Fibroblast of pulmonary artery (primary cell): ENCODE data around the gene MOB1B.

Experiments
- DNase-seq: peaks from one replicate; pipeline ENCODE4 v3.0.0-alpha.2; 2010; ENCODE audit warnings: low read depth
- H3K4me3 ChIP-seq: replicated peaks from 2 replicates; pipeline ENCODE4 v1.5.1; 2011; ENCODE audit warnings: low read depth, mild to moderate bottlenecking, control low read depth, low read length, moderate library complexity
- CTCF ChIP-seq: IDR thresholded peaks from 2 replicates; pipeline ENCODE4 v1.5.1; 2011; ENCODE audit warnings: mild to moderate bottlenecking, control low read depth, low read length, inconsistent platforms; ENCODE audit errors: missing control alignments

MOB1B gene

DNA sequence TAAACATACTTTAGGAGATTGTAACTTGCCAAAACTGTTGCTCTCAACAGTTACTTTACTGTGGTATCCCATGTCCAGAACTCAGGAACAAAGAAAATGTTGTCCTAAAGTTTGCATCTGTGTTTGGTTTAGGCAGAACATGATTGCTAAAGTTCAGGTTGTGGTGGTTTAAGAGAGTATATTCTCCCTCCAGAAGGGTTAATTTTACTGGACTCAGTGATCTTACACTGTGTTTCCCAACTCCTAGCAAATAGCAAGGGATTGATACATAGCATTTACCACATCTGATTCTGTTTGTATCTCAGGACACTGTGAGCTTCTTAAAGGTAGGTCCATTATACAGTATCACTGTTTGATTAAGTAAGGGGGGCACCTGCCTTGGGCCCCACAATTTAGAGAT lies 78.0 kb downstream of the MOB1B start:
- TF ChIP-seq CTCF, result no peak
- H3K4me3 ChIP-seq, result no peak overlapping the region
- DNase-seq, result no peak

GRCh38 chr4:70984106-70984505 lies 81.9 kb downstream of the MOB1B start:
- DNase-seq, result no peak
- no peak for TF ChIP-seq CTCF
- no peak overlapping the region for H3K4me3 ChIP-seq

- no peak overlapping the region for H3K4me3 ChIP-seq
- no peak for TF ChIP-seq CTCF
- no peak for DNase-seq
Measured at GRCh38 chr4:70984589-70984988, 82.4 kb downstream of the MOB1B start.

DNA sequence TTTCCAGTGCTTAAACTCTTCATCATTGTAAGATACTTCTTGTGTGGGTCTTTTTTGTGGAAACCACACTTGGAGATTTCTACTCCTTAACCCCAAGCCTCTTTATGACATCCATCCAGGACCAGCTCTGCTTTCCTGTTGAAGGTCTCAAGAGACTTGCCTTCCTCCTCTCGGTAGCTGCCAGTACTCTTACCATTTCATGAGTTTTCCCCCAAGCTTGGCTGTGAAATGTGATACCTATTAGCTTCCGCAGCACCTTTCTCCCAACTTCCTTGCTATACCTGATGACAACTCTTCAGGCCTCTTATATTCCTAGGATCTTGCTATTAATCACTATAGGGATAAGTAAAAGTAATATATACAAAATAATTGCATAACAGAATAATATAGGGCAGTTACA lies 89.4 kb downstream of the MOB1B start:
- DNase-seq, result no peak
- no peak for TF ChIP-seq CTCF
- no peak overlapping the region for H3K4me3 ChIP-seq

DNA sequence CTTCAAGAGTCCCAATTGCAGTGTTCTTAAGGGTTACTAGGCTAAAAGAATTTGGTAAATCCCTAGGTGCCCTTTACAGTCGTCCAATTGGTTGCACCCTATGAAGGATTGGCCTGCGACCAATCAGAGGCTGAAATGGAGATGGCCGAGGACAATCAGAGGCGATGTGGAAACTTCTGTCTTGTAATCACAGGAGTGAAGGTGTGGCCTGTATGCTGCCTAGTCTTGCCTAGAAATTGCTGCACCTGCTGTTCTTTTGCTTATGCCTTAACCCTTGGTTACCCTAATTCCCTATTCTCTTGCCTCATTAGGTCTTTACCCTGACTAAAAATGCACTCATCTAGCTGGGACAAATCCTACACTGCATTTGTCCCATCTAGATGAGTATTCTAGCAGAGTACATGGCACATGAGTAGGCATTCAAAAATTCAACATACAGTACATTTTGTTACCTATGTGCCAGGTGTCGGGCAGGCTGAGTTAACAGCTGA lies 90.3 kb downstream of the MOB1B start:
- no peak for DNase-seq
- H3K4me3 ChIP-seq, result peak overlapping the region; percentile 90
- no peak for TF ChIP-seq CTCF

GRCh38 chr4:70993181-70994068 lies 91.3 kb downstream of the MOB1B start, which contains the start of gene DCK:
Gene DCK, plus strand, starts transcription at chr4:70993649. Its CDS starts 187 bp downstream, at chr4:70993836.
- no peak for TF ChIP-seq CTCF

GRCh38 chr4:70994069-70994366 lies 91.8 kb downstream of the MOB1B start:
- DNase-seq, result no peak
- H3K4me3 ChIP-seq, result peak overlapping the region; percentile 90
- no peak for TF ChIP-seq CTCF

More at GRCh38 chr4:70993181-70994068, 91.3 kb downstream of the MOB1B start, which contains the start of gene DCK:
- peak within 1 kb of the TSS; percentile 90 for H3K4me3 ChIP-seq
- DNase-seq, result peak; percentile 91
